ENCODE results near the gene PTPN4.

The PTPN4 gene

GRCh38 chr2:119759451-119760236 lies at the start of gene PTPN4:
Gene PTPN4, plus strand, starts transcription at chr2:119759922. Its CDS starts 49,932 bp downstream, at chr2:119809854.
- DNase-seq = peak; percentile 97

GRCh38 chr2:119710281-119710680 lies 49.4 kb upstream of the PTPN4 start:
- no peak for DNase-seq

- no peak for DNase-seq
Measured at GRCh38 chr2:119711352-119711751, 48.4 kb upstream of the PTPN4 start.

GRCh38 chr2:119712571-119712970 lies 47.2 kb upstream of the PTPN4 start:
- DNase-seq = no peak

- DNase-seq = no peak
Measured at GRCh38 chr2:119713819-119714490, 45.8 kb upstream of the PTPN4 start.

- DNase-seq = no peak
Measured at GRCh38 chr2:119715409-119716283, 44.1 kb upstream of the PTPN4 start.

GRCh38 chr2:119716284-119716672 lies 43.4 kb upstream of the PTPN4 start:
- DNase-seq = no peak

GRCh38 chr2:119718501-119719260 lies 41.0 kb upstream of the PTPN4 start:
- DNase-seq = no peak

GRCh38 chr2:119719261-119719627 lies 40.5 kb upstream of the PTPN4 start:
- no peak for DNase-seq

GRCh38 chr2:119721043-119721442 lies 38.7 kb upstream of the PTPN4 start:
- no peak for DNase-seq

- DNase-seq = no peak
Measured at GRCh38 chr2:119721462-119721861, 38.3 kb upstream of the PTPN4 start.

- no peak for DNase-seq
Measured at GRCh38 chr2:119721904-119722303, 37.8 kb upstream of the PTPN4 start.

GRCh38 chr2:119723186-119723585 lies 36.5 kb upstream of the PTPN4 start:
- no peak for DNase-seq

GRCh38 chr2:119723784-119724467 lies 35.8 kb upstream of the PTPN4 start:
- DNase-seq = no peak

GRCh38 chr2:119724656-119725485 lies 34.9 kb upstream of the PTPN4 start:
- no peak for DNase-seq

- DNase-seq = no peak
Measured at GRCh38 chr2:119727493-119727892, 32.2 kb upstream of the PTPN4 start.

GRCh38 chr2:119728421-119728820 lies 31.3 kb upstream of the PTPN4 start:
- DNase-seq = no peak

- no peak for DNase-seq
Measured at GRCh38 chr2:119730671-119731177, 29.0 kb upstream of the PTPN4 start.

- DNase-seq = no peak
Measured at GRCh38 chr2:119731983-119732382, 27.7 kb upstream of the PTPN4 start.

GRCh38 chr2:119732601-119733164 lies 27.0 kb upstream of the PTPN4 start:
- no peak for DNase-seq

- DNase-seq = no peak
Measured at GRCh38 chr2:119734047-119734446, 25.7 kb upstream of the PTPN4 start.

Data from NCI-H1105 (cell line).